Measurements from ENCODE around the gene OPA1. TPM values are rescaled to one million over a fixed set of nuclear protein-coding genes. Genes with fewer than 3 reads are reported as not detected.

The OPA1 gene
- total RNA-seq, 1 experiment from 2014 or later: 72.0 TPM

GRCh38 chr3:193640165-193640715, 47.2 kb downstream of the OPA1 start:
- no peak overlapping the region for H3K9ac ChIP-seq (ENCODE audit: low read length)
- RAD21 ChIA-PET (ENCODE audit: low non-redundant PET in 1 of 2, low total read pairs in 2 of 2, uncharacterized antibody in 2 of 2, unreplicated experiment in 2 of 2): no interaction called here
- no peaks in the 10 kb centered on the region for H3K9me2 ChIP-seq (ENCODE audit: insufficient read depth)
- POLR2A ChIA-PET: no interaction called here
- no peaks in the 10 kb centered on the region; the same call in 1 of the 2 replicates for H4K20me1 ChIP-seq (ENCODE audit: insufficient read depth)
- H3K36me3 ChIP-seq (ENCODE audit: control insufficient read depth in 1 of 2, insufficient read depth in 2 of 2, low read length in 2 of 2): peaks cover 26 to 35% of the 10 kb centered on the region in 2 experiments
- H3K4me1 ChIP-seq (ENCODE audit: control insufficient read depth in 1 of 2, insufficient read depth in 2 of 2, low read length in 2 of 2): no peaks in the 10 kb centered on the region
- no peak overlapping the region for H3K27ac ChIP-seq (ENCODE audit: low read depth, low read length)
- CTCF ChIA-PET: no interaction called here
- no peaks in the 10 kb centered on the region for H3K27me3 ChIP-seq (ENCODE audit: insufficient read depth, low read length)
- no peak overlapping the region for H2AFZ ChIP-seq (ENCODE audit: low read depth, low read length, poor library complexity, severe bottlenecking)
- H3K4me2 ChIP-seq (ENCODE audit: low read length): no peak overlapping the region
- BruUV-seq (replicated peaks): no TSS peak
- ATAC-seq (no peak), DNase-seq (ENCODE audit: low read depth, low spot score) (no peak)
- H3K79me2 ChIP-seq (ENCODE audit: insufficient read depth, low read length): 0 out of 2 replicates have a peak, but pooled peaks cover 7% of the 10 kb centered on the region
- H3K9me3 ChIP-seq (ENCODE audit: control insufficient read depth in 1 of 2, insufficient read depth in 1 of 2, low read depth in 1 of 2, low read length in 2 of 2): no peaks in the 10 kb centered on the region
- no peak for TF ChIP-seq SIN3A (IDR thresholded peaks at IDR 0.05; ENCODE audit: low read depth)
- no peak for TF ChIP-seq YY1 (IDR thresholded peaks at IDR 0.05; ENCODE audit: extremely low read depth, insufficient replicate concordance, low read depth, low read length)
- no peak for TF ChIP-seq RAD21 (IDR thresholded peaks at IDR 0.05; ENCODE audit: low read depth)
- TF ChIP-seq ZFX (IDR thresholded peaks at IDR 0.05): no peak
- no peak for TF ChIP-seq REST (IDR thresholded peaks at IDR 0.05; ENCODE audit: low read depth)
- TF ChIP-seq EZH2phosphoT487 (IDR thresholded peaks at IDR 0.05; ENCODE audit: borderline replicate concordance): no peak
- TF ChIP-seq, protein P1, sequence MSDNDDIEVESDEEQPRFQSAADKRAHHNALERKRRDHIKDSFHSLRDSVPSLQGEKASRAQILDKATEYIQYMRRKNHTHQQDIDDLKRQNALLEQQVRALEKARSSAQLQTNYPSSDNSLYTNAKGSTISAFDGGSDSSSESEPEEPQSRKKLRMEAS (IDR thresholded peaks at IDR 0.05): no peak
- TF ChIP-seq ZBTB33 (IDR thresholded peaks at IDR 0.05; ENCODE audit: extremely low read depth, insufficient replicate concordance, low read length): no peak
- H3K4me3 ChIP-seq (replicated peaks in 1 of 2; ENCODE audit: low read depth in 1 of 2, low read length in 2 of 2): no peak overlapping the region
- intact Hi-C loops (cut with micrococcal nuclease): no loop called here

Data from HCT116 (cell line).